ENCODE measurements around the gene IGF1R. TPM values are rescaled to one million over a fixed set of nuclear protein-coding genes. Genes with fewer than 3 reads are reported as not detected.

Gene IGF1R
- total RNA-seq, 4 donors from 2014 or later = 51.5 to 146 (median 89.6) TPM

GRCh38 chr15:98785431-98785806 lies 137.1 kb downstream of the IGF1R start:
- H3K27me3 ChIP-seq = no peaks in the 10 kb centered on the region
- TF ChIP-seq CTCF (IDR thresholded peaks at IDR 0.05) = no peak
- H3K4me1 ChIP-seq = peaks cover 20 to 28% of the 10 kb centered on the region in 2 donors
- intact Hi-C loops (cut with DNase I) = loop anchor here (5.0 to 10.0 kb wide), 2 partner anchors 62 to 279 kb away; no protein-coding TSS in a partner anchor
- no peaks in the 10 kb centered on the region for H3K36me3 ChIP-seq
- no peaks in the 10 kb centered on the region for H3K9me3 ChIP-seq
- DNase-seq = no peak
- H3K4me3 ChIP-seq (replicated peaks in 1 of 3) = no peak overlapping the region
- 84 to 93% methylated on average over 3 of the region's 3 CpGs for WGBS, 2 donors
- no peak overlapping the region for H3K27ac ChIP-seq

DNA sequence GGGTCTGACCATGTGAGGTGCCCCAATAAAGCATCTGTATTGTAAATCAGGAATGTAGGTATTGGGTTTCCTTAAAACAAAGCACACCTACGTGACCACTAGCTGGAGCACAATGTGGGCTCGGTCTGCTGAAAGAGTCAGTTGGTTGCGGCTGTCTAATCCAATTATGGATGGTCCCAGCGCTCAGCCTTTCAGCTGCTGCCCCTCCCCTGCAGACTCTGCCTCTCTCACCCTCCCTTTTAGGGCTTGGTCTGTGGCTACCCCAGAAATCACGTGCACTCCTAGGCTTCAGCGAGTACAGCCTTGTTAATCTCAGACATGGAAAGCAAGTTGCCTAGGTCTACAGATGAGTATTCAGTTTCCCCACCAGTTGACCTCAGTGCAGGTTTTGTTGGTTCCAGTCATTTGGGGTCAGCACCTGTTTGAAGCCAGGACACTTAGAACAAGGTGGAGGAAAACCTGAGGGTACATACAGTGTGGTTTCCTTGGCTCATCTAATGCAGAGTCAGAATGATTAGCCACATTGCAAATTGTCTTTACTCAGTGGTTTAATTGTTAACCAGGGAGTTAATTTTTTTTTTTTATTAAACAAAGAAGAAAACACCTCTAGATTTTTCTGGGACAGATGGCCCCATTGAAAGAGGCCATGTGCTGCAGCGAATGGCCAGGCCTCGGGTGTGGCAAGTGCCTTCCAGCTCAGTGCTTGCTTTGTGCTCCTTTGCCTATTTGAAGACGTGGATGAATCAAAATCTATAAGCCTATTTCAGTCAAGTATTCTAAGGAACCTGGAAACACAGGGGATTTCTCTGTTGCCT lies 137.7 kb downstream of the IGF1R start:
- Histone ChIP-seq H3K4me3 (replicated peaks in 1 of 3) (no peak overlapping the region), H3K27me3 (no peaks in the 10 kb centered on the region), H3K4me1 (peaks cover 20 to 33% of the 10 kb centered on the region in 2 donors), H3K27ac (peak overlapping the region in 1 of 3 donors; percentile 3), H3K36me3 (no peaks in the 10 kb centered on the region), H3K9me3 (no peaks in the 10 kb centered on the region)
- intact Hi-C loops (cut with DNase I) = loop anchor here (5.0 to 10.0 kb wide), 2 partner anchors 61 to 279 kb away; no protein-coding TSS in a partner anchor
- 85 to 89% methylated on average over 9 of the region's 9 CpGs for WGBS, 2 donors
- no peak for TF ChIP-seq POLR2A (IDR thresholded peaks at IDR 0.05)
- TF ChIP-seq CTCF (IDR thresholded peaks at IDR 0.05) = no peak
- DNase-seq = no peak

GRCh38 chr15:98786717-98787116 lies 138.4 kb downstream of the IGF1R start:
- DNase-seq = no peak
- no peaks in the 10 kb centered on the region for H3K27me3 ChIP-seq
- H3K9me3 ChIP-seq = no peaks in the 10 kb centered on the region
- peaks cover 20 to 37% of the 10 kb centered on the region in 2 donors for H3K4me1 ChIP-seq
- intact Hi-C loops (cut with DNase I) = loop anchor here (5.0 to 10.0 kb wide), 2 partner anchors 61 to 278 kb away; no protein-coding TSS in a partner anchor
- peak overlapping the region in 1 of 3 donors; percentile 3 for H3K27ac ChIP-seq
- 73 to 83% methylated on average over 8 to 9 of the region's 9 CpGs for WGBS, 2 donors
- no peaks in the 10 kb centered on the region for H3K36me3 ChIP-seq
- TF ChIP-seq POLR2A (IDR thresholded peaks at IDR 0.05) (no peak), CTCF (IDR thresholded peaks at IDR 0.05) (no peak)
- H3K4me3 ChIP-seq (replicated peaks in 1 of 3) = no peak overlapping the region

DNA sequence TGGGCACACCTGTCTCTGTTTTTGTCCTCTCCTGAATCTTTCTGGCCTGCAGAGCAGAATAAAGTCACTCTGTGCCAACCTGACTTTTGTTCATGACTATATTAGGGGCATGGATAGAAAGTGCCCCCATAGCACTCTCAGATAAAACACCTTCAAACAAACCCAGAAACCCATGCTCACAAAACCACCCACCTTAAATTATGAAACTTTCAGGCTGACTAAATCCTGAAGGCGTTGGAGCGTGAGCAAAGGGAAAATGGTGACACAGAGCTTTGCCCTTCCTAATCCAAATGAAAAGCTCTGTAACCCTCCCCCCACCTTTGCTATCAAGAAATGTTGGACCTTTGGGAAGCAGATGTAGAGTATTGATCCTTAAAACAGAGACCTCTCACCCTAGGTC lies 138.9 kb downstream of the IGF1R start:
- intact Hi-C loops (cut with DNase I) = loop anchor here (5.0 to 10.0 kb wide), 2 partner anchors 60 to 278 kb away; no protein-coding TSS in a partner anchor
- 81 to 100% methylated on average over 2 of the region's 2 CpGs for WGBS, 2 donors
- no peak for TF ChIP-seq CTCF (IDR thresholded peaks at IDR 0.05)
- no peak for TF ChIP-seq POLR2A (IDR thresholded peaks at IDR 0.05)
- Histone ChIP-seq H3K27me3 (no peaks in the 10 kb centered on the region), H3K4me3 (replicated peaks in 1 of 3) (no peak overlapping the region), H3K27ac (no peak overlapping the region), H3K9me3 (no peaks in the 10 kb centered on the region), H3K4me1 (peaks cover 20 to 37% of the 10 kb centered on the region in 2 donors), H3K36me3 (no peaks in the 10 kb centered on the region)
- DNase-seq = peak in 1 of 2 donors; percentile 32
